BLaER1 (cell line): ENCODE measurements around the gene USP17L20.
"Not testable (repeated sequence)": the region's sequence is repeated elsewhere in the genome, so short reads cannot be mapped to it uniquely, and the experiment has no call there.

Source experiments
- H3K27ac ChIP-seq: shearing (Covaris generic); formaldehyde crosslinking; 2 replicates; pipeline ENCODE4 v1.8.1; 2022
- H3K27me3 ChIP-seq: shearing (Covaris generic); formaldehyde crosslinking; 2 replicates; pipeline ENCODE4 v1.8.1; 2022
- H3K36me3 ChIP-seq: shearing (Covaris generic); formaldehyde crosslinking; 2 replicates; pipeline ENCODE4 v1.8.1; 2022
- H3K4me1 ChIP-seq: shearing (Covaris generic); formaldehyde crosslinking; 2 replicates; pipeline ENCODE4 v1.8.1; 2022
- H3K4me2 ChIP-seq: shearing (Covaris generic); formaldehyde crosslinking; 2 replicates; pipeline ENCODE4 v1.8.1; 2022
- H3K4me3 ChIP-seq: shearing (Covaris generic); formaldehyde crosslinking; 2 replicates; pipeline ENCODE4 v1.8.1; 2022
- H3K9ac ChIP-seq: shearing (Covaris generic); formaldehyde crosslinking; 2 replicates; pipeline ENCODE4 v1.8.1; 2022
- H3K9me3 ChIP-seq: shearing (Covaris generic); formaldehyde crosslinking; 2 replicates; pipeline ENCODE4 v1.8.1; 2022
- H4K20me1 ChIP-seq: shearing (Covaris generic); formaldehyde crosslinking; 2 replicates; pipeline ENCODE4 v1.8.1; 2022

USP17L20 gene, protein sequence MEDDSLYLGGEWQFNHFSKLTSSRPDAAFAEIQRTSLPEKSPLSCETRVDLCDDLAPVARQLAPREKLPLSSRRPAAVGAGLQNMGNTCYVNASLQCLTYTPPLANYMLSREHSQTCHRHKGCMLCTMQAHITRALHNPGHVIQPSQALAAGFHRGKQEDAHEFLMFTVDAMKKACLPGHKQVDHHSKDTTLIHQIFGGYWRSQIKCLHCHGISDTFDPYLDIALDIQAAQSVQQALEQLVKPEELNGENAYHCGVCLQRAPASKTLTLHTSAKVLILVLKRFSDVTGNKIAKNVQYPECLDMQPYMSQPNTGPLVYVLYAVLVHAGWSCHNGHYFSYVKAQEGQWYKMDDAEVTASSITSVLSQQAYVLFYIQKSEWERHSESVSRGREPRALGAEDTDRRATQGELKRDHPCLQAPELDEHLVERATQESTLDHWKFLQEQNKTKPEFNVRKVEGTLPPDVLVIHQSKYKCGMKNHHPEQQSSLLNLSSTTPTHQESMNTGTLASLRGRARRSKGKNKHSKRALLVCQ

DNA sequence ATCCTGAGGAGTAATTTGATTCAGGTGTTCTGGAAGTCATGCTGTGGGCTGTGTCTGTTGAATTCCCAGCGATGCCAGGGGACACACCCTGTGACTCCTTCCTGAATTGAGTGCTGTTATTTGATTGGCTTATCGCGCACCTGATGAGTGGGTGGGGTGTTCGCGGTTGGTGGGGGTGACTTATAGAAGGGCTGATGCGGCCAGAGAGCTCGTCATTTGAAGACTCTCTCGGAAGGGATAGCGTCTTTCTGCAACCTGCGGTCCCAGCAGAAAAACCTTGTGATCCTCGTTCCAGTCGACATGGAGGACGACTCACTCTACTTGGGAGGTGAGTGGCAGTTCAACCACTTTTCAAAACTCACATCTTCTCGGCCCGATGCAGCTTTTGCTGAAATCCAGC, at the start of gene USP17L20:
Gene USP17L20 (plus strand): TSS at position 301 of the 400 bp plus-strand sequence. CDS start 0 bp downstream, at position 301.
- not testable (repeated sequence) for H4K20me1 ChIP-seq, H3K9ac ChIP-seq, H3K4me1 ChIP-seq, H3K27me3 ChIP-seq, H3K4me2 ChIP-seq, H3K9me3 ChIP-seq, H3K27ac ChIP-seq, H3K36me3 ChIP-seq, H3K4me3 ChIP-seq

GRCh38 chr4:9210357-9210756, 47.6 kb upstream of the USP17L20 start, which contains the start of gene USP17L10:
TSS of gene USP17L10 (plus strand) at chr4:9210657. CDS start at chr4:9210657, 0 bp downstream.
- H3K9me3 ChIP-seq, H4K20me1 ChIP-seq, H3K36me3 ChIP-seq, H3K4me1 ChIP-seq, H3K27me3 ChIP-seq, H3K4me3 ChIP-seq, H3K9ac ChIP-seq, H3K27ac ChIP-seq, H3K4me2 ChIP-seq: not testable (repeated sequence)

GRCh38 chr4:9214701-9215100, 43.2 kb upstream of the USP17L20 start:
- H3K4me3 ChIP-seq, H4K20me1 ChIP-seq, H3K9me3 ChIP-seq, H3K4me2 ChIP-seq, H3K9ac ChIP-seq, H3K4me1 ChIP-seq, H3K27ac ChIP-seq, H3K27me3 ChIP-seq, H3K36me3 ChIP-seq: not testable (repeated sequence)

DNA sequence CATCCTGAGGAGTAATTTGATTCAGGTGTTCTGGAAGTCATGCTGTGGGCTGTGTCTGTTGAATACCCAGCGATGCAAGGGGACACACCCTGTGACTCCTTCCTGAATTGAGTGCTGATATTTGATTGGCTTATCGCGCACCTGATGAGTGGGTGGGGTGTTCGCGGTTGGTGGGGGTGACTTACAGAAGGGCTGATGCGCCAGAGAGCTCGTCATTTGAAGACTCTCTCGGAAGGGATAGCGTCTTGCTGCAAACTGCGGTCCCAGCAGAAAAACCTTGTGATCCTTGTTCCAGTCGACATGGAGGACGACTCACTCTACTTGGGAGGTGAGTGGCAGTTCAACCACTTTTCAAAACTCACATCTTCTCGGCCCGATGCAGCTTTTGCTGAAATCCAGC, 42.8 kb upstream of the USP17L20 start, which contains the start of gene USP17L11:
Gene USP17L11 (plus strand): TSS at position 301 of the 400 bp plus-strand sequence. CDS start 0 bp downstream, at position 301.
- not testable (repeated sequence) for H3K4me1 ChIP-seq

GRCh38 chr4:9219852-9220251, 38.1 kb upstream of the USP17L20 start, which contains the start of gene USP17L12:
TSS of gene USP17L12 (plus strand) at chr4:9220152. CDS start at chr4:9220152, 0 bp downstream.
- H3K9me3 ChIP-seq, H3K36me3 ChIP-seq, H3K4me1 ChIP-seq, H3K4me2 ChIP-seq, H3K4me3 ChIP-seq, H3K27ac ChIP-seq, H3K9ac ChIP-seq, H3K27me3 ChIP-seq, H4K20me1 ChIP-seq: not testable (repeated sequence)

More for the DNA sequence above, 42.8 kb upstream of the USP17L20 start, which contains the start of gene USP17L11:
- H3K4me3 ChIP-seq, H3K4me2 ChIP-seq, H3K27ac ChIP-seq, H3K9ac ChIP-seq, H3K9me3 ChIP-seq, H3K36me3 ChIP-seq, H3K27me3 ChIP-seq, H4K20me1 ChIP-seq: not testable (repeated sequence)

GRCh38 chr4:9224596-9224995, 33.3 kb upstream of the USP17L20 start, which contains the start of gene USP17L13:
TSS of gene USP17L13 (plus strand) at chr4:9224896. CDS start at chr4:9224896, 0 bp downstream.
- not testable (repeated sequence) for H3K27ac ChIP-seq, H4K20me1 ChIP-seq, H3K4me1 ChIP-seq, H3K9me3 ChIP-seq, H3K27me3 ChIP-seq, H3K4me2 ChIP-seq, H3K36me3 ChIP-seq, H3K9ac ChIP-seq, H3K4me3 ChIP-seq

- H3K27ac ChIP-seq, H4K20me1 ChIP-seq, H3K9me3 ChIP-seq, H3K9ac ChIP-seq, H3K27me3 ChIP-seq, H3K4me2 ChIP-seq, H3K36me3 ChIP-seq, H3K4me1 ChIP-seq, H3K4me3 ChIP-seq: not testable (repeated sequence)
These were observed 27.7 kb upstream of the USP17L20 start for GRCh38 chr4:9230249-9230648.

DNA sequence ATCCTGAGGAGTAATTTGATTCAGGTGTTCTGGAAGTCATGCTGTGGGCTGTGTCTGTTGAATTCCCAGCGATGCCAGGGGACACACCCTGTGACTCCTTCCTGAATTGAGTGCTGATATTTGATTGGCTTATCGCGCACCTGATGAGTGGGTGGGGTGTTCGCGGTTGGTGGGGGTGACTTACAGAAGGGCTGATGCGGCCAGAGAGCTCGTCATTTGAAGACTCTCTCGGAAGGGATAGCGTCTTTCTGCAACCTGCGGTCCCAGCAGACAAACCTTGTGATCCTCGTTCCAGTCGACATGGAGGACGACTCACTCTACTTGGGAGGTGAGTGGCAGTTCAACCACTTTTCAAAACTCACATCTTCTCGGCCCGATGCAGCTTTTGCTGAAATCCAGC, 23.8 kb upstream of the USP17L20 start, which contains the start of gene USP17L15:
Gene USP17L15 (plus strand): TSS at position 301 of the 400 bp plus-strand sequence. CDS start 0 bp downstream, at position 301.
- not testable (repeated sequence) for H3K9ac ChIP-seq, H3K4me2 ChIP-seq, H3K27me3 ChIP-seq, H4K20me1 ChIP-seq, H3K9me3 ChIP-seq, H3K36me3 ChIP-seq, H3K4me3 ChIP-seq, H3K27ac ChIP-seq, H3K4me1 ChIP-seq

- H3K9ac ChIP-seq, H3K9me3 ChIP-seq, H3K4me1 ChIP-seq, H3K27me3 ChIP-seq, H3K27ac ChIP-seq, H3K4me2 ChIP-seq, H3K36me3 ChIP-seq, H4K20me1 ChIP-seq, H3K4me3 ChIP-seq: not testable (repeated sequence)
These were observed 19.5 kb upstream of the USP17L20 start for GRCh38 chr4:9238461-9238860.

DNA sequence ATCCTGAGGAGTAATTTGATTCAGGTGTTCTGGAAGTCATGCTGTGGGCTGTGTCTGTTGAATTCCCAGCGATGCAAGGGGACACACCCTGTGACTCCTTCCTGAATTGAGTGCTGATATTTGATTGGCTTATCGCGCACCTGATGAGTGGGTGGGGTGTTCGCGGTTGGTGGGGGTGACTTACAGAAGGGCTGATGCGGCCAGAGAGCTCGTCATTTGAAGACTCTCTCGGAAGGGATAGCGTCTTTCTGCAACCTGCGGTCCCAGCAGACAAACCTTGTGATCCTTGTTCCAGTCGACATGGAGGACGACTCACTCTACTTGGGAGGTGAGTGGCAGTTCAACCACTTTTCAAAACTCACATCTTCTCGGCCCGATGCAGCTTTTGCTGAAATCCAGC, 14.3 kb upstream of the USP17L20 start, which contains the start of gene USP17L17:
Gene USP17L17 (plus strand): TSS at position 301 of the 400 bp plus-strand sequence. CDS start 0 bp downstream, at position 301.
- not testable (repeated sequence) for H3K4me3 ChIP-seq, H3K27me3 ChIP-seq, H3K4me1 ChIP-seq, H3K9ac ChIP-seq, H4K20me1 ChIP-seq, H3K9me3 ChIP-seq, H3K4me2 ChIP-seq, H3K27ac ChIP-seq, H3K36me3 ChIP-seq

- not testable (repeated sequence) for H3K9me3 ChIP-seq, H3K4me3 ChIP-seq, H3K27ac ChIP-seq, H3K9ac ChIP-seq, H3K4me1 ChIP-seq, H4K20me1 ChIP-seq, H3K36me3 ChIP-seq, H3K27me3 ChIP-seq, H3K4me2 ChIP-seq
These were observed 9.8 kb upstream of the USP17L20 start, which contains the start of gene USP17L18 for GRCh38 chr4:9247953-9248680. TSS of gene USP17L18 (plus strand) at chr4:9248630. CDS start at chr4:9248630, 0 bp downstream.

DNA sequence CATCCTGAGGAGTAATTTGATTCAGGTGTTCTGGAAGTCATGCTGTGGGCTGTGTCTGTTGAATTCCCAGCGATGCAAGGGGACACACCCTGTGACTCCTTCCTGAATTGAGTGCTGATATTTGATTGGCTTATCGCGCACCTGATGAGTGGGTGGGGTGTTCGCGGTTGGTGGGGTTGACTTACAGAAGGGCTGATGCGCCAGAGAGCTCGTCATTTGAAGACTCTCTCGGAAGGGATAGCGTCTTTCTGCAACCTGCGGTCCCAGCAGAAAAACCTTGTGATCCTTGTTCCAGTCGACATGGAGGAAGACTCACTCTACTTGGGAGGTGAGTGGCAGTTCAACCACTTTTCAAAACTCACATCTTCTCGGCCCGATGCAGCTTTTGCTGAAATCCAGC, 4.8 kb upstream of the USP17L20 start, which contains the start of gene USP17L19:
Gene USP17L19 (plus strand): TSS at position 301 of the 400 bp plus-strand sequence. CDS start 0 bp downstream, at position 301.
- H3K36me3 ChIP-seq, H3K27ac ChIP-seq, H3K9ac ChIP-seq, H3K4me2 ChIP-seq, H3K27me3 ChIP-seq, H3K4me1 ChIP-seq, H4K20me1 ChIP-seq, H3K9me3 ChIP-seq, H3K4me3 ChIP-seq: not testable (repeated sequence)

DNA sequence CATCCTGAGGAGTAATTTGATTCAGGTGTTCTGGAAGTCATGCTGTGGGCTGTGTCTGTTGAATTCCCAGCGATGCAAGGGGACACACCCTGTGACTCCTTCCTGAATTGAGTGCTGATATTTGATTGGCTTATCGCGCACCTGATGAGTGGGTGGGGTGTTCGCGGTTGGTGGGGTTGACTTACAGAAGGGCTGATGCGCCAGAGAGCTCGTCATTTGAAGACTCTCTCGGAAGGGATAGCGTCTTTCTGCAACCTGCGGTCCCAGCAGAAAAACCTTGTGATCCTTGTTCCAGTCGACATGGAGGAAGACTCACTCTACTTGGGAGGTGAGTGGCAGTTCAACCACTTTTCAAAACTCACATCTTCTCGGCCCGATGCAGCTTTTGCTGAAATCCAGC, 4.6 kb downstream of the USP17L20 start, which contains the start of gene USP17L21:
Gene USP17L21 (plus strand): TSS at position 301 of the 400 bp plus-strand sequence. CDS start 0 bp downstream, at position 301.
- not testable (repeated sequence) for H3K27ac ChIP-seq, H3K9ac ChIP-seq, H3K27me3 ChIP-seq, H3K9me3 ChIP-seq, H3K36me3 ChIP-seq, H4K20me1 ChIP-seq, H3K4me2 ChIP-seq, H3K4me3 ChIP-seq, H3K4me1 ChIP-seq

DNA sequence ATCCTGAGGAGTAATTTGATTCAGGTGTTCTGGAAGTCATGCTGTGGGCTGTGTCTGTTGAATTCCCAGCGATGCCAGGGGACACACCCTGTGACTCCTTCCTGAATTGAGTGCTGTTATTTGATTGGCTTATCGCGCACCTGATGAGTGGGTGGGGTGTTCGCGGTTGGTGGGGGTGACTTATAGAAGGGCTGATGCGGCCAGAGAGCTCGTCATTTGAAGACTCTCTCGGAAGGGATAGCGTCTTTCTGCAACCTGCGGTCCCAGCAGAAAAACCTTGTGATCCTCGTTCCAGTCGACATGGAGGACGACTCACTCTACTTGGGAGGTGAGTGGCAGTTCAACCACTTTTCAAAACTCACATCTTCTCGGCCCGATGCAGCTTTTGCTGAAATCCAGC, 9.4 kb downstream of the USP17L20 start, which contains the start of gene USP17L22:
Gene USP17L22 (plus strand): TSS at position 301 of the 400 bp plus-strand sequence. CDS start 0 bp downstream, at position 301.
- H3K4me3 ChIP-seq, H4K20me1 ChIP-seq, H3K36me3 ChIP-seq, H3K4me2 ChIP-seq, H3K27ac ChIP-seq, H3K27me3 ChIP-seq, H3K9ac ChIP-seq, H3K9me3 ChIP-seq, H3K4me1 ChIP-seq: not testable (repeated sequence)
